Measurements from ENCODE around the gene KRT77.

DNA sequence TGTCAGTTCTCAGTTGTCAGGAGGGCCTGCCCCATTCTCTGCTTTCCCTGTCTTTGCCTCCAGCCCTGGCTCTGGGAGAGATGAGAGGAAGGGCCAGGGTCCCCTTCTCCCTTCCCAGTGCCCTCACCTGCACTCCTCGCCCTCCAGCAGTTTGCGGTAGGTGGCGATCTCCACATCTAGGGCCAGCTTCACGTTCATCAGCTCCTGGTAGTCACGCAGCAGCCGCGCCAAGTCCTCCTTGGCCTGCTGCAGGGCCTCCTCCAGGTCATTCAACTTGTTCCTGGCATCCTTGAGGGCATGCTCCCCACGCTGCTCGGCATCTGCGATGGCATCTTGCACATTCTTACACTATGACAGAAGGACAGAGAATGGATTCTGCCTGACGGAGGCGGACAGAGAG, 56.7 kb downstream of the KRT77 start:
- TF ChIP-seq, protein P1, sequence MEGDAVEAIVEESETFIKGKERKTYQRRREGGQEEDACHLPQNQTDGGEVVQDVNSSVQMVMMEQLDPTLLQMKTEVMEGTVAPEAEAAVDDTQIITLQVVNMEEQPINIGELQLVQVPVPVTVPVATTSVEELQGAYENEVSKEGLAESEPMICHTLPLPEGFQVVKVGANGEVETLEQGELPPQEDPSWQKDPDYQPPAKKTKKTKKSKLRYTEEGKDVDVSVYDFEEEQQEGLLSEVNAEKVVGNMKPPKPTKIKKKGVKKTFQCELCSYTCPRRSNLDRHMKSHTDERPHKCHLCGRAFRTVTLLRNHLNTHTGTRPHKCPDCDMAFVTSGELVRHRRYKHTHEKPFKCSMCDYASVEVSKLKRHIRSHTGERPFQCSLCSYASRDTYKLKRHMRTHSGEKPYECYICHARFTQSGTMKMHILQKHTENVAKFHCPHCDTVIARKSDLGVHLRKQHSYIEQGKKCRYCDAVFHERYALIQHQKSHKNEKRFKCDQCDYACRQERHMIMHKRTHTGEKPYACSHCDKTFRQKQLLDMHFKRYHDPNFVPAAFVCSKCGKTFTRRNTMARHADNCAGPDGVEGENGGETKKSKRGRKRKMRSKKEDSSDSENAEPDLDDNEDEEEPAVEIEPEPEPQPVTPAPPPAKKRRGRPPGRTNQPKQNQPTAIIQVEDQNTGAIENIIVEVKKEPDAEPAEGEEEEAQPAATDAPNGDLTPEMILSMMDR (IDR thresholded peaks at IDR 0.05; ENCODE audit: low read depth, low read length) = no peak
- TF ChIP-seq EZH2phosphoT487 (IDR thresholded peaks at IDR 0.05; ENCODE audit: low read depth) = no peak

Data from OCI-LY3 (cell line).